GM19372 (cell line): ENCODE measurements around the gene WDR87.
"Not testable (repeated sequence)": the region's sequence is repeated elsewhere in the genome, so short reads cannot be mapped to it uniquely, and the experiment has no call there.

Experiments
- ATAC-seq: cut with Tn5 transposase; IDR thresholded peaks from one replicate; pipeline ENCODE4 v1.9.1; 2021; ENCODE audit warnings: mild to moderate bottlenecking, low read depth, moderate library complexity; ENCODE audit not compliant: unreplicated experiment

WDR87 gene

GRCh38 chr19:37893845-37894575 lies 12.4 kb downstream of the WDR87 start:
- ATAC-seq = no peak

- ATAC-seq = no peak
Observed at GRCh38 chr19:37886571-37886970, 19.8 kb downstream of the WDR87 start.

GRCh38 chr19:37885392-37885791 lies 21.0 kb downstream of the WDR87 start:
- ATAC-seq = no peak

DNA sequence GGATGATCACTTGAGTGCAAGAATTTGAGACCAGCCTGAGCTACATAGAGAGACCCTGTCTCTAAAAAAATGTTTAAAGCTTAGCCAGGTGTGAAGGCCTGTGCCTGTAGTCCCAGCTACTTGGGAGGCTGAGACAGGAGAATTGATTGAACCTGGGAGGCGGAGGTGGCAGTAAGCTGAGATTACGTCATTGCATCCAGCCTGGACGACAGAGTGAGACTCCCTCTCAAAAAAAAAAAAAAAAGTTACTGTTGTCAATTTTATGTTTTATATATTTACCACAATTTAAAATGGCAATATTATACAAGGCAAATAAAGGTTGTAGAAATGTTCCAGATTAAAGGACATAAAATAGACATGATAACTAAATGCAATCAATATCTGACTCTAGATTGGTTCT lies 29.2 kb downstream of the WDR87 start:
- no peak for ATAC-seq

DNA sequence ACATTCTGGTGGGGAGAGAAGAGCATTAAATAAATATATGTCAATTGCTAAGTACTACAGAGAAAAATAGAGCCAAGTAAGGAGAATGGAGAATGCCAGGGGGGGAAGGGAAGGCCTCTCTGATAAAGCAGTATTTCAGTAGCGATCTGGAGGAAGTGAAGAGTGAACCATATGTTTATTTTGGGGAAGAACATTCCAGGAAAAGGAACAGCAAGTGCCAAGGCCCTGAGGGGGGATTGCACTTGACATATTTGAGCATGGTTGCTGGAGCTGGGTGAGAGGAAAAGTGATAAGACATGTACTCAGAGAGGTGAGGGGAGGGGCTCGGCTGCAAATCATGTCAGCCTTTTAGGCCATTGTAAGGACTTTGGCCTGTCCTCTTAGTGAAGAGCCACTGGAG lies 30.4 kb downstream of the WDR87 start:
- ATAC-seq = no peak

DNA sequence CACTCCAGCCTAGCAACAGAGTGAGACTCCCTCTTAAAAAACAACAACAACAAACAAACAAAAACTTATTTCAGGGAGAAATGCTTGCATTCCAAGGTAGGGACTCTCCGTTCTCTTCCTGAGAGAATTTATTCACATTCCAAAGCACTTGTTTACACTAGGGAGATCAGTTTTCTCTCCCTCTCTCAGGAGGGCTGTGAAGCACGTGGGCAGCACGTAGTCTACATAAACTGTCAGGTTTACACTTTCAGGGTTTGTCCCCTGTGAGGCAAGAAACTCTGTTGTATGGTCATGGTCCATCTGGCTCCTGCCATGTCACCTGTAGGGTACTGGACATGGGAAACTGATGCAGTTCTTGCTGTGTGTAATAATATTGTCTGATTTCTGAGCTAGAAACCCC lies 31.6 kb downstream of the WDR87 start:
- no peak for ATAC-seq

GRCh38 chr19:37872383-37872782 lies 34.0 kb downstream of the WDR87 start:
- ATAC-seq = no peak

- no peak for ATAC-seq
Observed at GRCh38 chr19:37869766-37870340, 36.5 kb downstream of the WDR87 start.

- no peak for ATAC-seq
Observed at GRCh38 chr19:37867831-37868230, 38.6 kb downstream of the WDR87 start.

DNA sequence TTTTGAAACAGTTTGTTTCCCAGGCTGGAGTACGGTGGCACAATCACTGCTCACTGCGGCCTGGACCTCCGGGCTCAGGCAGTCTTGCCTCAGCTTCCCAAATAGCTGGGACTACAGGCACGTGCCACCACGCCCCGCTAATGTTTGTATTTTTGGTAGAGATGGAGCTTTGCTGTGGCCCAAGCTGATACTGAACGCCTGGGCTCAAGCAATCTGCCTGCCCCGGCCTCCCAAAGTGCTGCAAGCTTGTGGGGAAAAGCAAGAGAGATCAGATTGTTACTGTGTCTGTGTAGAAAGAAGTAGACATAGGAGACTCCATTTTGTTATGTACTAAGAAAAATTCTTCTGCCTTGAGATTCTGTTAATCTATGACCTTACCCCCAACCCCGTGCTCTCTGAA lies 40.5 kb downstream of the WDR87 start:
- ATAC-seq = not testable (repeated sequence)

GRCh38 chr19:37864501-37864900 lies 41.9 kb downstream of the WDR87 start:
- no peak for ATAC-seq

DNA sequence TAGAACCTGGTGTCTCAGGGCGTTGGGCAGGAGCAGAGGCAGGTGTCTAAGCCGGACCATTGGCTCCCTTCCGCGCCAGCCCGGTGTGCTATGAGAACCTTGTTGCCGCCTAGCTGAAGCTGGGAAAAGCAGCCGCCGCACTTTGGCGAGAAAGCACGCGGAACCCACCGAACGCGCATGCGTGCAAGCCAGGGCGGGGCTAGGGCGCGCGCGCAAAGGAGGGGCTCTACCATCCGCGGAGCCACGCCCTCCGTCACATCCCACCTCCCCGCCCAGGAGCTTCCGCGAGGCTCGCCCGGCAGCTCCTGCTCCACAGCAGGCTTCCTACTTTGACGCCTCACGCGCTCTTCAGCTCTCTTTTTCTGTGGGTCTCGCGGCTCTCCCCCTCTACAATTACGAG lies 51.3 kb downstream of the WDR87 start:
- ATAC-seq = no peak

- ATAC-seq = no peak
Observed at GRCh38 chr19:37845932-37846331, 60.5 kb downstream of the WDR87 start.
